Retinal pigment epithelial cell (primary cell): ENCODE measurements around the gene LRRC58.

Source experiments
- DNase-seq: peaks from one replicate; pipeline ENCODE4 v3.0.0-alpha.2; 2010; ENCODE audit warnings: low read depth
- H3K4me3 ChIP-seq: 2 replicates; pipeline ENCODE4 v1.5.1; 2011; ENCODE audit warnings: mild to moderate bottlenecking, low read length, control low read depth, moderate library complexity
- TF ChIP-seq, protein P1 (sequence below): conservative IDR thresholded peaks from 2 replicates; pipeline ENCODE4 v1.5.1; 2011; ENCODE audit warnings: low read depth, low read length, control low read depth, inconsistent platforms

LRRC58 gene

DNA sequence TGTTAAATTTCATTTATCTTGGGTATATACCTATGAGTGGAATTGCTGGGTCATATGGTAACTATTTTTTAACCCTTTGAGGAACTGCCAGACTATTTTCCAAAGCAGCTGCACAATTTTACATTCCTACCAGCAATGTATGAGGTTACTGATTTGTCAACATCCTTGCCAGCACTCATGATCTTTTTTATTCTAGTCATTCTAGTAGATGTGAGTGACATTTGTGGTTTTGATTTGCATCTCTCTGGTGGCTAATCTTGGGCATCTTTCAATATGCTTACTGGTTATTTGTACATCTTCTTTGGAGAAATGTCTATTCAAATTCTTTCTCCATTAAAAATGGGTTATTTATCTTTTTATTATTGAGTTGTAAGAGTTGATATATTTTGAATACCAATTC lies 21.3 kb upstream of the LRRC58 start:
- no peak for DNase-seq
- TF ChIP-seq, protein P1, sequence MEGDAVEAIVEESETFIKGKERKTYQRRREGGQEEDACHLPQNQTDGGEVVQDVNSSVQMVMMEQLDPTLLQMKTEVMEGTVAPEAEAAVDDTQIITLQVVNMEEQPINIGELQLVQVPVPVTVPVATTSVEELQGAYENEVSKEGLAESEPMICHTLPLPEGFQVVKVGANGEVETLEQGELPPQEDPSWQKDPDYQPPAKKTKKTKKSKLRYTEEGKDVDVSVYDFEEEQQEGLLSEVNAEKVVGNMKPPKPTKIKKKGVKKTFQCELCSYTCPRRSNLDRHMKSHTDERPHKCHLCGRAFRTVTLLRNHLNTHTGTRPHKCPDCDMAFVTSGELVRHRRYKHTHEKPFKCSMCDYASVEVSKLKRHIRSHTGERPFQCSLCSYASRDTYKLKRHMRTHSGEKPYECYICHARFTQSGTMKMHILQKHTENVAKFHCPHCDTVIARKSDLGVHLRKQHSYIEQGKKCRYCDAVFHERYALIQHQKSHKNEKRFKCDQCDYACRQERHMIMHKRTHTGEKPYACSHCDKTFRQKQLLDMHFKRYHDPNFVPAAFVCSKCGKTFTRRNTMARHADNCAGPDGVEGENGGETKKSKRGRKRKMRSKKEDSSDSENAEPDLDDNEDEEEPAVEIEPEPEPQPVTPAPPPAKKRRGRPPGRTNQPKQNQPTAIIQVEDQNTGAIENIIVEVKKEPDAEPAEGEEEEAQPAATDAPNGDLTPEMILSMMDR = no peak
- H3K4me3 ChIP-seq = no peak overlapping the region

DNA sequence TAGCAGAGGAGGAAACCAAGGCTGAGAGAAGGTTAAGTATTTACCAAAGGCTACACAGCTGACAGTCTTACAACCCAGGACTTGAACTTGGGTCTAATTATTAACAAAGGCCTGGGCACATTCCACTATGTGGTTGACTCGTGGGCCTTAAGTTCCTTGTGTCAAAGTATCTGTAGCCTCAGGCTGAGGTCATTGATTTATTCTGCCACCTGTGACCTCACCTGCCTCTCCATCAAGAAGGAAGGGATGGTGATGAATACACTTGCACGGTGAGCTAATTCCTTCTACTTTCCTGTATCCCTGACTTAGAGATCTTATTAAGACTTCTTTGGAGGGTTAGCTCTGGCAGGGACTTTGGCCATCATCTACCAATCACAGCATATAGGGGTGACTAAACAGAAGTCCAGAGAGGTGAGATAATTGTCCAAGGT lies 19.9 kb upstream of the LRRC58 start:
- TF ChIP-seq, protein P1 = no peak
- H3K4me3 ChIP-seq = no peak overlapping the region
- DNase-seq = no peak

DNA sequence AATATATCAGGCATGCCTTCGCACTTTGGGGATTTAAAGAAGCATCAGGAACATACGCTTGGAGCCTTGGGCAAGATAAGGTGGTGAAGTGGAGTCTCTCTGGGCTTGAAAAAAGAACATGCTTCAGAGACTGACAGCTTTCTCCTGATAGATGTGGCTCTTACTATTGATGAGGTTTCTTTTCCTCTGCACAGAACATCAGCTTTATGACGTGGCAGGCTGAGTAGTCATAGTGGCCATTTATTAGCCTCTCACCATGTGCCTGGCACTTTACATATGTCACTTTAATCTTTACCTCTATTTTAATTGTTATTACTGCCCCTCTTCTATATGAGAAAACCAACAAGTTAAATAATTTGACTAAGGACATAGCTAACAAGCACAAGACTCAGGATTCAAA lies 19.0 kb upstream of the LRRC58 start:
- TF ChIP-seq, protein P1 = no peak
- H3K4me3 ChIP-seq = no peak overlapping the region
- no peak for DNase-seq

DNA sequence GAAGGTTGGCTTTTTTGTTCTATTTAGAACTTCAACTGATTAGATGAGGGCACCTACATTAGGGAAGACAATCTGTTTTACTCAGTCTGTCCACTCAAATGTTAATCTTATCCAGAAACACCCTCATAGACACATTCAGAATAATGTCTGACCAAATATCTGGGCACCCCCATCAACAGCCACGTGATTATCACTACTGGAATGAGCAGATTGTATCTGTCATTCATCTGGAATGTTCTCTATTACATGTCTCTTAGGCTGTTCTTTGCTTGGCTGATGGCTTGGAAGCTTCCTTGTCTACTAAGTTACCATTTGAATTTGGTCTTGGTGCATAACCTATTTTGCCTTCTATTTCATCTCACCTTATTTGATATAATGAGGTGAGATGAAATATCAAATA lies 15.7 kb upstream of the LRRC58 start:
- no peak for DNase-seq
- H3K4me3 ChIP-seq = no peak overlapping the region
- TF ChIP-seq, protein P1 = no peak

DNA sequence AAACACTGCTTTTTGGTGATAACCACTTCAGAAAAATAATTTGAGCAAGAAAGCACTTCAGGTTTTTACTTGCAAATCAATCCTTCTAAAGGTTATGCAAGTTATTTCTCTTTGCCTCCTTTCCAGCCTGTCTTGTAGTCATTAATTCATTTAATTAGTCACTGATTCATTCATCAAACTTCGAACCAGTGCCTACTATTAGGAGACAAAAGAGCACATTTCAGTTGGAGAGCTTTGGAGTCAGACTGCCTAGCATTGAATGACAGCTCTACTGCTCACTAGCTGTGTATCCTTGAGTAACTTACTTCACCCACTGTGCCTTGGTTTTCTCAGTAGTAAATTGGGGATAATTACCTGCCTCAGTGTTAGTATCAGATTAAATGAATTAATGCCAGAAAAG lies 14.9 kb upstream of the LRRC58 start:
- no peak overlapping the region for H3K4me3 ChIP-seq
- no peak for DNase-seq
- TF ChIP-seq, protein P1 = no peak

DNA sequence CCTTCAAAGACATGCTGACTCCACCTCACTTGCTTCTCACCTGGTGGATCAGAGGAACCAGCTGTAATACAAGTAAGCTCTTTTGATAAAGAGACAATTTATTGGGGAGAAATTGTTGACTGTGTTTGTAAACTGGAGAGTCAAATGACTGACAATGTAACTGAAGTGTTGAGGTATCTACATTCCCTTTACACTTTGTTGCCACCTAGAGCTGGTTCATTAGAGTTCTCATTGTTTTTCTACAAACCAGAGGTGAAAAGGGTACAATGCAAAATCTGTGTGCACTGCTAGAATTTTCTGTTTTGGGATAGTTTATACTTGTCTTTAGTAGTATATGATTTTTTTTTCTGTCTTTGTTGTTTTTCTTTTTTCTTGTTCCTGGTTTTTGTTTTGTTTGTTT lies 8.7 kb upstream of the LRRC58 start:
- no peak overlapping the region for H3K4me3 ChIP-seq
- DNase-seq = no peak
- TF ChIP-seq, protein P1 = no peak

DNA sequence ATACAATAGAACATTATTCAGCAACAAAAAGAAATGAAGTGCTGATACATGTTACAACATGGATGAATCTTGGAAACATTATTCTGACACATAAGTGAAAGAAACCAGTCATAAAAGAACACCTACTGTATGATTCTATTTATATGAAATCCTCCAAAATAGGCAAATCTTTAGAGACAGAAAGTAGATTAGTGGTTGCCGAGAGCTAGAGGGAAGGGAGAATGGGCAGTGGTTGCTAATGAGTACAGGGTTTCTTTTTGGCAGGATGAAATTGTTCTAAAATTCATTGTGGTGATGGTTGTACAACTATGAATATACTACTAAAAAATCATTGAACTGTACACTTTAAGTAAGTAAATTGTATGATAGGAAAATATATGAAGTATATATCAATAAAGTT lies 6.3 kb upstream of the LRRC58 start:
- H3K4me3 ChIP-seq = no peak overlapping the region
- no peak for DNase-seq
- TF ChIP-seq, protein P1 = no peak
